SK-N-MC (cell line): ENCODE results near the gene LAMC3.

ENCODE experiments used
- DNase-seq: peaks from one replicate; pipeline ENCODE4 v3.0.0-alpha.2; 2011; ENCODE audit warnings: low read depth, low spot score
- H3K27ac ChIP-seq: fragments of 200-600 bp; sonication (generic); 2 replicates; pipeline ENCODE4 v1.5.1; 2016; ENCODE audit warnings: mixed run types
- H3K36me3 ChIP-seq: fragments of 200-600 bp; sonication (generic); 2 replicates; pipeline ENCODE4 v1.6.1; 2017; ENCODE audit warnings: antibody characterized with exemption, low read length, mixed read lengths; ENCODE audit not compliant: insufficient read depth
- H3K4me3 ChIP-seq: fragments of 200-600 bp; sonication (generic); 2 replicates; pipeline ENCODE4 v1.5.1; 2016
- H3K9ac ChIP-seq: fragments of 200-600 bp; sonication (generic); 2 replicates; pipeline ENCODE4 v1.8.0; 2017; ENCODE audit warnings: mixed run types, mixed read lengths; ENCODE audit not compliant: insufficient read length
- H3K9me3 ChIP-seq: fragments of 200-600 bp; sonication (generic); 2 replicates; pipeline ENCODE4 v1.6.1; 2017; ENCODE audit warnings: low read depth, mild to moderate bottlenecking, antibody characterized with exemption, low read length, moderate library complexity, mixed read lengths
- EZH2 ChIP-seq: fragments of 200-600 bp; sonication (generic); IDR thresholded peaks from one replicate; pipeline ENCODE4 v1.6.1; 2017; ENCODE audit warnings: antibody characterized with exemption
- FOXP2 ChIP-seq: optimal IDR thresholded peaks from 2 replicates; pipeline ENCODE3; 2011; ENCODE audit warnings: mild to moderate bottlenecking, moderate library complexity; ENCODE audit not compliant: insufficient read depth; ENCODE audit errors: extremely low read length, control extremely low read depth
- POLR2AphosphoS5 ChIP-seq: IDR thresholded peaks from 2 replicates; pipeline ENCODE4 v1.6.1; 2012; ENCODE audit warnings: mild to moderate bottlenecking, low read depth, low read length, borderline replicate concordance

LAMC3 gene

DNA sequence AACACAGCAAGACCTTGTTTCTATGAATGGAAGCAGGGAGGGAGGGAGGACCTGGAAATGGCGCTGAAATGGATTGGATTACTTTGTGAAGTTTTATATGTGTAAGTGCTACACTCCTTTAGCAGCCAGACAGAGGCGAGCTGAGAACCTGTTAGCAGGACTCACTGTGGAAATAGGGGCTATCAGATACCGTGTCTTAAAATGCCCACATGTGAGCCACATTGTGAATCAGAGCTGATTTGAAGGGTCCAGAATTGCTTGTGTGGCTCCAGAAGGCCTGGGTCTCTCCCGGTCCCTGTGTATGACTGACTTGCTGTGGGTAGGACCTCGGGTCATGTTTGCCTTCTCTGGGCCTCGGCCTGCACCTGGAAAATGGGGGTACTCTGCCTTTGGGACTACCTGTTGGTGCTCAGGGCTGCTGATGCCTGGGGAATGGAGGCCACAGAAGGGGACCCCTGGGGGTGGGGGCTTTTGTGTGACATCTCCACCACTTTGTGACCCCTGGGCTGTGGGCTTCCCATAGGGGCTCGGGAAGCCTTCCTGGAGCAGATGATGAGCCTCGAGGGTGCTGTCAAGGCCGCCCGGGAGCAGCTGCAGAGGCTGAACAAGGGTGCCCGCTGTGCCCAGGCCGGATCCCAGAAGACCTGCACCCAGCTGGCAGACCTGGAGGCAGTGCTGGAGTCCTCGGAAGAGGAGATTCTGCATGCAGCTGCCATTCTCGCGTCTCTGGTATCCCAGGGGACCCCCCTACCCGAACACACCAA lies 63.3 kb downstream of the LAMC3 start:
- Histone ChIP-seq H3K9me3 (no peaks in the 10 kb centered on the region), H3K4me3 (no peak overlapping the region), H3K36me3 (no peaks in the 10 kb centered on the region), H3K9ac (no peak overlapping the region), H3K27ac (no peak overlapping the region)
- no peak for DNase-seq
- TF ChIP-seq FOXP2 (no peak), EZH2 (no peak)

DNA sequence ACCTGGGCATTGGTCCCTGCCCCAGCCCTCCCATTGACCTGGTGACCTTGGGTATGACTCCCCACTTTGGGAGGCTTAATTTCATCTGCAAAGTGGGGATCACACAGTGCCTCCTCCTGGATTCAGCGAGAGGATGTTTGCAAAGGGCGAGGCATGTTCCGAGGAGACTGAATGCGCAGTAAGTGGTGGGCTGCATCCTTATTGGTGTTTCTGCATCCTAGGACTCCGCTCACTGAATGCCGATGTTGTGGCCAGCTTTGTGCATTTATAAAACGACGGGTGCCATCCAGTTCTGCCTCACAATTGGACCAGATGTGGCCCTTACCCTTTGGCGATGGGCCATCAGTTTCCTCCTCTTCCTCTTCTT lies 63.9 kb downstream of the LAMC3 start:
- DNase-seq = no peak
- TF ChIP-seq FOXP2 (no peak), EZH2 (no peak), POLR2AphosphoS5 (no peak)
- H3K9me3 ChIP-seq = no peaks in the 10 kb centered on the region
- no peaks in the 10 kb centered on the region for H3K36me3 ChIP-seq
- H3K4me3 ChIP-seq = no peak overlapping the region
- no peak overlapping the region for H3K27ac ChIP-seq
- no peak overlapping the region for H3K9ac ChIP-seq

DNA sequence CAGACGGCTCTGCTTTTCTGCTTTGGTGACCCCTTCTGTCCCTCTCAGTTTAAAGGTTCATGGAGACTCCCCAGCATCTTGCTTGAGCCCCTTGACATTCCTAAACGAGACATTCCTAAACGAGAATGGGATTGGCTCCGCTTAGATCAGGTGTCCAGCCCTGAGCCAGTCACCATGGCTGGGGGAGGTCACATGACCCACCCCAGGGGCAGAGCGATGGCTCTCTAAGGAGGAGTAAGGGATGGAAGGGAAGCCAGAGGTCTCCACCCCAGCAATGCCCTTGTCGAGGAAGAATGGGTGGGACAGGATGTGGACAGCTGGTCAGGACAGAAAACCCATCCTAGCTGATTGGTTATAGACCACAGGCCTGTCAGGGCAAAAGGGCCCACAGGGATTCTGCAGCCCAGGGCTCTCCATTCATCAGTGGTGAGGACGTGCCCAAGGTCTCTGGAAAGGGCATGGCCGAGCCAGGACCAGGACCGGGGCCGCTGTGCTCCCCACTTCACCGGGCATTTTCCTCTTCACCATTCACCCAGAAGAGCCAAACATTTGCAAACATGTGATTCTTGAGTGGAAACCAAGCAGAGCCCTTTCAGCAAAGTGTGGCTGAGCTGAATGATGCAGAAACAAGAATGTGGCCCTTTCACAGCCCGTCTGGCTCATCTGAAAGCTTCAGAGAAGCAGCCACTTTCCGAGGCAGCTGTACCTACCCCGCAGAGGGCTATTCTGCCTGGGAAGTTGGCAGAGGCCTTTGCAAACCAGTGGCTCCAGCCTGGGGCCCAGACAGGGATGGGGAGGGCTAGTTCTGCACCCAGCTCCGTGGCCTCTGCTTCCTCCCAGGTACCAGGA lies 67.6 kb downstream of the LAMC3 start:
- H3K36me3 ChIP-seq = no peaks in the 10 kb centered on the region
- no peak for DNase-seq
- H3K9me3 ChIP-seq = no peaks in the 10 kb centered on the region
- no peak overlapping the region for H3K4me3 ChIP-seq
- no peak overlapping the region for H3K27ac ChIP-seq
- no peak overlapping the region for H3K9ac ChIP-seq
- TF ChIP-seq FOXP2 (no peak), POLR2AphosphoS5 (no peak), EZH2 (no peak)

DNA sequence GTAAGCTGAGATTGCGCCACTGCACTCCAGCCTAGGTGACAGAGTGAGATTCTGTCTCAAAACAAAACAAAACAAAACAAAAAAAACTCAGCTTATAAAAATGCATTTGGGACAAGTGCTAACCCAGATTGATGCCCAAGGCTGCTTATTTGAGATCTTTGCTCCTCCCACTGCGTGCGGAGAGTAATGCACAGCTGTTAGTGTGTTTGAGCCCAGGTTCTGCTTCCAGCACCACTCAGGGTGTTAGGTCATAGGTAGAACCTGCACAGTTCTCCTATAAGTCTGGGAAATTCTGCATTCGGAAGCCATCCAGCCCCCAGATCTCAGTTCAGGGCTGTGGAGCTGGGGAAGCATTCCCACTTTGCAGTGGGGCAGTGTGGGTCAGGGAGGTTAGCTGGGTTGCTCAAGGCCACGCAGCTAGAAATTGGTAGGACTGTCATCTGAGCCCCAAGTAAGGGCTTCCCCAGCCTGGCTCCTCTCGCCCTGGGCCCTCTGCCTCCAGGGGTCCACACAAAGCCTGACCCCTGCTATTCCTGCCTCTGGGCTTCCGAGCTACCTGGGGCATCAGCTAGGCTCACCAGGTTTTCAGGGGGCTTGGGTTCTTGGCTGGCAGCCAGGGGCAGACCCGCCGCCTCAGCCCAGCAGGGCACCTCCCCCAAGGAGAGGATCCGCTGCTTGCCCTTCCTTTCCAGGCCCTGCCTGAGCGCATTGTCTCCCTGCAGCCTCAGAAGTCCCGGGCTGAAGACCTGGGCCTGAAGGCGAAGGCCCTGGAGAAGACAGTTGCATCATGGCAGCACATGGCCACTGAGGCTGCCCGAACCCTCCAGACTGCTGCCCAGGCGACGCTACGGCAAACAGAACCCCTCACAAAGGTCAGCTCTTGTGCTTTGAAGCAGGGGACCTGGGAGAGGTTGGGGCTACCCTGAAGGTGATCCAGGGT lies 69.7 kb downstream of the LAMC3 start:
- no peak for TF ChIP-seq POLR2AphosphoS5
- TF ChIP-seq EZH2 = no peak
- TF ChIP-seq FOXP2 = no peak
- H3K4me3 ChIP-seq = no peak overlapping the region
- no peaks in the 10 kb centered on the region for H3K36me3 ChIP-seq
- H3K9ac ChIP-seq = no peak overlapping the region
- DNase-seq = no peak
- H3K27ac ChIP-seq = no peak overlapping the region
- H3K9me3 ChIP-seq = no peaks in the 10 kb centered on the region

DNA sequence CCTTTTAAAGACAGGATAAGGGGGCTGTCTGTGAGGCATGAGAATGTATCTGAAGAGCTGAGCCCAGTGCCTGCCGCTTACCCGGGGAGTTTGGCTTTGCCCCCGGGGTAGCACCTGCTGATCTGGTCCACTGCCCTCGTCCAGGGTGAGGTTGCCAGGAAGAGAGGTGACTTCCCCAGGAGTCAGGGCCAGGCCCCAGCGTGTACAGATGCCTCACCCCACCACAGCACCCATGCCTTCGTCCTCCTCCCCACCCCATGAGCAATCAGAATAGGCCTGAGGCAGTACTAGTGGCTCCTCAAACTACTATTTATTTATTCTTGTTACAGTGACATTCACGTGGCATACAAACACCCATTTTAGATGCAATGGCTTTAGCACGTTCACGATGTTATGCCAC lies 71.6 kb downstream of the LAMC3 start:
- Histone ChIP-seq H3K4me3 (no peak overlapping the region), H3K9ac (no peak overlapping the region), H3K9me3 (no peaks in the 10 kb centered on the region), H3K27ac (no peak overlapping the region), H3K36me3 (no peaks in the 10 kb centered on the region)
- TF ChIP-seq POLR2AphosphoS5 (no peak), FOXP2 (no peak), EZH2 (no peak)
- no peak for DNase-seq

DNA sequence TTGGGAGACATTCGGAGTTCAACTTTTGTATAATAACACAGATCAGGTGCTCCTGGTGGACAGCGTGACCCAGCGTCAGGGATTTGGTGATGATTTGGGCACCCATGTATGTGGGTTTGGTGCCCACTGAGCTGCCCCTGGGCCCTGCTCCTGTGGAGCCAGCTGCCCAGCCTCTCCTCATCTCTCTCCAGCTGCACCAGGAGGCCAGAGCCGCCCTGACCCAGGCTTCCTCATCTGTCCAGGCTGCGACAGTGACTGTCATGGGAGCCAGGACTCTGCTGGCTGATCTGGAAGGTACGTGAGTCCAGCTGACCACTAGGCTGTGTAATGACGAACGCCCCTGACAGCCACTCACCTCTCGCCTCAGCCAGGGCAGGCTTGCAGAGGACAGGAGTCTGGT lies 72.9 kb downstream of the LAMC3 start:
- TF ChIP-seq EZH2 (no peak), POLR2AphosphoS5 (no peak), FOXP2 (no peak)
- Histone ChIP-seq H3K9ac (no peak overlapping the region), H3K9me3 (no peaks in the 10 kb centered on the region), H3K4me3 (no peak overlapping the region), H3K27ac (no peak overlapping the region), H3K36me3 (no peaks in the 10 kb centered on the region)
- DNase-seq = no peak

DNA sequence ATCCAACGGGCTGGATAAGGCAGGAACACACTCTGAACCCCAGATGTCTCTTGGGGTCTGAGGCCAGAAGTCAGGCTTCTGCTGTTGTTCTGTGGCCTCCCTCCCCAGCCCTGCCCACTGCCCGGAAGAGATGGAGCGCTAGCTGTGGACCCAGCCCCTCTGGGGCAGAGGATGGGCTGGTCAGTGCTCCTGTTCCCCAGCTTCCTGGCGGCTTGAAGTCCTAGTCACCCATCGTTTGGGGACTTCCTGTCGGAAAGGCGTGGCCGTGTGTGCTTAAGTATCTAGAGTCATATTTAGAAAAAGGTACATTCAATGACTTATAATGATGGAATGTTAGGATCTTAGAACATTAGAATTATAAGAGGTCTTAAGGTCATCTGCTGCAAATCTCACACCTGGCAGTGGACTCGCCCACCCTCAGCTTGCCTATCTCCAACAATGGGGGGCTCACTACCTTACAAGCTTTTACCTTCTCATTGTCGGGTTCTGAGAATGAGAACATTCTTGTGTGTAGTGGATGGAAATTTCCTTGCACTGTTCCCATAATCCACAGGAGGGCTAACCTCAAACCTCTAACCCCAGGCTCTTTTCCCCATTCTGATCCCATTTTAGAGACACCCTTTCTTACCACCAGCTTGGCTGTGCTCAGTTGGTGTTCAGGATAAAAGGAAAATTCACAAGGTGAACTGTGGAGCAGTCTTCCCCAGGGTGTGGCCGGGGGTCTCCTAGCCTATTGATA lies 74.0 kb downstream of the LAMC3 start:
- H3K4me3 ChIP-seq = no peak overlapping the region
- H3K9ac ChIP-seq = no peak overlapping the region
- no peaks in the 10 kb centered on the region for H3K36me3 ChIP-seq
- DNase-seq = no peak
- H3K9me3 ChIP-seq = no peaks in the 10 kb centered on the region
- no peak overlapping the region for H3K27ac ChIP-seq
- TF ChIP-seq EZH2 = no peak
- TF ChIP-seq POLR2AphosphoS5 = no peak
- TF ChIP-seq FOXP2 = no peak
